GM21390 (cell line): ENCODE results near the gene OTUD5.

Source experiments
- ATAC-seq: cut with Tn5 transposase; IDR thresholded peaks from one replicate; pipeline ENCODE4 v1.9.1; 2021; ENCODE audit not compliant: unreplicated experiment

Gene OTUD5

GRCh38 chrX:48937054-48937907, 20.1 kb downstream of the OTUD5 start:
- peak; percentile 58 for ATAC-seq

- no peak for ATAC-seq
Measured at GRCh38 chrX:48936429-48937053, 20.9 kb downstream of the OTUD5 start.

- no peak for ATAC-seq
Measured at GRCh38 chrX:48935301-48935670, 22.1 kb downstream of the OTUD5 start.

- no peak for ATAC-seq
Measured at GRCh38 chrX:48934581-48935300, 22.7 kb downstream of the OTUD5 start.

- ATAC-seq = no peak
Measured at GRCh38 chrX:48933757-48934156, 23.6 kb downstream of the OTUD5 start.

GRCh38 chrX:48927736-48928382, 29.5 kb downstream of the OTUD5 start:
- ATAC-seq = no peak

GRCh38 chrX:48927123-48927522, 30.3 kb downstream of the OTUD5 start:
- no peak for ATAC-seq

- no peak for ATAC-seq
Measured at GRCh38 chrX:48924270-48924669, 33.1 kb downstream of the OTUD5 start.

- ATAC-seq = no peak
Measured at GRCh38 chrX:48923771-48924170, 33.6 kb downstream of the OTUD5 start.

GRCh38 chrX:48920718-48921104, 36.7 kb downstream of the OTUD5 start:
- ATAC-seq = no peak

- no peak for ATAC-seq
Measured at GRCh38 chrX:48919947-48920717, 37.3 kb downstream of the OTUD5 start.

GRCh38 chrX:48919360-48919841, 38.0 kb downstream of the OTUD5 start:
- no peak for ATAC-seq

GRCh38 chrX:48918643-48919340, 38.6 kb downstream of the OTUD5 start, which contains the start of gene PIM2:
TSS of gene PIM2 (minus strand) at chrX:48919024. CDS start at chrX:48918834, 190 bp downstream.
- peak; percentile 75 for ATAC-seq

GRCh38 chrX:48918301-48918642, 39.1 kb downstream of the OTUD5 start:
- no peak for ATAC-seq

- peak; percentile 38 for ATAC-seq
Measured at GRCh38 chrX:48917139-48918001, 40.0 kb downstream of the OTUD5 start.

GRCh38 chrX:48914593-48915493, 42.6 kb downstream of the OTUD5 start:
- ATAC-seq = no peak

- ATAC-seq = no peak
Measured at GRCh38 chrX:48913605-48914366, 43.6 kb downstream of the OTUD5 start.
